CD4-positive, alpha-beta T cell (primary cell): ENCODE measurements around the gene XIAP. TPM values are rescaled to one million over a fixed set of nuclear protein-coding genes. Genes with fewer than 3 reads are reported as not detected.

Source experiments
- ATAC-seq: fragments of 200-7000 bp; cut with Tn5 transposase; one replicate; pipeline ENCODE4 v1.10.0; 2022; ENCODE audit warnings: mild to moderate bottlenecking; ENCODE audit not compliant: poor library complexity
- CTCF ChIA-PET: fragments of 350-600 bp; sonication (Branson Sonifier 250); formaldehyde crosslinking; loops from one replicate; lab custom pipeline; 2021; ENCODE audit warnings: antibody characterized with exemption, inconsistent platforms; lab: Charles Lee
- POLR2A ChIA-PET: fragments of 350-600 bp; sonication (Branson Sonifier 250); formaldehyde crosslinking; loops from one replicate; lab custom pipeline; 2021; ENCODE audit warnings: antibody characterized with exemption, inconsistent platforms; lab: Charles Lee
- DNase-seq, 14 experiments: peaks; one replicate each; pipeline ENCODE4 v3.0.0-alpha.2; 2013 to 2020; ENCODE audit warnings: mixed read lengths in 2 of 14
- H3K27ac ChIP-seq, 2 donors: one replicate each; pipeline versions ENCODE4 v1.5.1 to v1.7.0; 2013; ENCODE audit warnings: low read length in 2 of 2, low read depth in 1 of 2, mild to moderate bottlenecking in 1 of 2
- H3K27me3 ChIP-seq, 2 experiments: 1 replicate in 1 of 2; 2 replicates in 1 of 2; pipeline versions ENCODE4 v1.6.1 to v1.7.0; 2013; ENCODE audit warnings: low read length in 2 of 2, control low read depth in 1 of 2, mild to moderate bottlenecking in 1 of 2, moderate library complexity in 1 of 2; ENCODE audit not compliant: insufficient read depth in 2 of 2, control insufficient read depth in 1 of 2
- H3K36me3 ChIP-seq: one replicate; pipeline ENCODE4 v1.6.1; 2013; ENCODE audit warnings: low read length, control low read depth; ENCODE audit not compliant: insufficient read depth
- H3K4me1 ChIP-seq: one replicate; pipeline ENCODE4 v1.6.1; 2013; ENCODE audit warnings: low read length, control low read depth; ENCODE audit not compliant: insufficient read depth
- H3K4me3 ChIP-seq: one replicate; pipeline ENCODE4 v1.5.1; 2013; ENCODE audit warnings: mild to moderate bottlenecking, low read length, moderate library complexity
- H3K9me3 ChIP-seq, 2 experiments: 1 replicate in 1 of 2; 2 replicates in 1 of 2; pipeline versions ENCODE4 v1.6.1 to v1.7.0; 2013; ENCODE audit warnings: low read length in 2 of 2, mild to moderate bottlenecking in 2 of 2, control low read depth in 1 of 2, moderate library complexity in 1 of 2; ENCODE audit not compliant: control insufficient read depth in 1 of 2, insufficient read depth in 1 of 2
- H3K27ac Mint-ChIP-seq: one replicate; pipeline ENCODE4 v1.8.0; 2020; ENCODE audit warnings: mixed read lengths
- H3K27me3 Mint-ChIP-seq: one replicate; pipeline ENCODE4 v1.8.0; 2021; ENCODE audit warnings: mixed read lengths
- H3K36me3 Mint-ChIP-seq: one replicate; pipeline ENCODE4 v1.8.0; 2021; ENCODE audit warnings: low read depth, mixed read lengths
- H3K4me1 Mint-ChIP-seq: one replicate; pipeline ENCODE4 v1.8.0; 2021; ENCODE audit warnings: low read depth, mixed read lengths
- H3K4me3 Mint-ChIP-seq: one replicate; pipeline ENCODE4 v1.8.0; 2020; ENCODE audit warnings: mild to moderate bottlenecking, mixed read lengths
- H3K9me3 Mint-ChIP-seq: one replicate; pipeline ENCODE4 v1.8.0; 2020; ENCODE audit warnings: mixed read lengths
- CTCF ChIP-seq: fragments of 200-600 bp; IDR thresholded peaks from one replicate; pipeline ENCODE4 v1.8.0; 2022; ENCODE audit warnings: antibody characterized with exemption, mild to moderate bottlenecking
- intact Hi-C, 2 experiments: fragments of 100-400 bp; cut with DNase I in 1 of 2; cut with micrococcal nuclease in 1 of 2; formaldehyde crosslinking; loops; one replicate each; pipeline versions ENCODE4 v1.15.1 to v1.9.0; 2023 to 2025; cut with DNase I, micrococcal nuclease
- total RNA-seq, 174 experiments: library from RNA in 2 of 174; stranded (reverse) in 2 of 174; gene quantifications; one replicate each; pipeline ENCODE4 v1.2.3 and lab custom pipeline; 2021 to 2026

The XIAP gene
- total RNA-seq, 2 experiments from 2014 or later = 20.9 to 26.0 TPM

- Mint-ChIP-seq H3K9me3 (no peaks in the 10 kb centered on the region), H3K4me3 (peak within 1 kb of the TSS; percentile 98), H3K27ac (peak within 1 kb of the TSS; percentile 93), H3K27me3 (peaks cover 7% of the 10 kb centered on the region), H3K36me3 (peaks cover 42% of the 10 kb centered on the region), H3K4me1 (peaks cover 23% of the 10 kb centered on the region)
- Histone ChIP-seq H3K9me3 (no peaks in the 10 kb centered on the region), H3K4me3 (peak within 1 kb of the TSS; percentile 97), H3K4me1 (peaks cover 7% of the 10 kb centered on the region), H3K36me3 (no peaks in the 10 kb centered on the region), H3K27ac (peak within 1 kb of the TSS; percentile 98 to 99), H3K27me3 (no peaks in the 10 kb centered on the region)
- ChIA-PET CTCF (interaction anchor here (0.8 to 0.9 kb wide), 3 partner anchors 15 to 128 kb away, joined by 5 to 12 read pairs (median 5); no protein-coding TSS in a partner anchor), POLR2A (interaction anchor here (0.6 to 2.0 kb wide), 5 partner anchors 29 to 760 kb away, joined by 3 to 9 read pairs (median 4); no protein-coding TSS in a partner anchor)
- ATAC-seq (peak; percentile 12), DNase-seq (peak; percentile 17 to 74 (median 40))
- intact Hi-C loops = loop anchor here (2.0 to 10.0 kb wide), 7 partner anchors 15 to 383 kb away; partner anchors contain the start of genes SH2D1A (in 1 of the 2), THOC2 (in 1 of the 2) and XIAP (in 1 of the 2)
- no peak for TF ChIP-seq CTCF
These were observed 101.6 kb downstream of the XIAP start, which contains the start of gene STAG2 for GRCh38 chrX:123961268-123962005. Gene STAG2, plus strand, starts transcription at chrX:123961706. Its CDS starts 60,922 bp downstream, at chrX:124022628.

- POLR2A ChIA-PET = interaction anchor here (0.7 to 2.0 kb wide), 10 partner anchors 11 to 760 kb away, joined by 3 to 9 read pairs (median 4); partner anchors contain the start of genes SH2D1A and XIAP
- H3K36me3 Mint-ChIP-seq = peaks cover 46% of the 10 kb centered on the region
- peak overlapping the region; percentile 97 for H3K4me3 ChIP-seq
- TF ChIP-seq CTCF = no peak
- DNase-seq (peak in 6 of 14 experiments; percentile 2 to 52 (median 26)), ATAC-seq (no peak)
- H3K4me1 Mint-ChIP-seq = peaks cover 27% of the 10 kb centered on the region
- H3K4me3 Mint-ChIP-seq = peak overlapping the region; percentile 98
- no peaks in the 10 kb centered on the region for H3K9me3 Mint-ChIP-seq
- H3K27ac Mint-ChIP-seq = peak overlapping the region; percentile 93
- CTCF ChIA-PET = no interaction called here
- H3K27ac ChIP-seq = peak overlapping the region; percentile 98 to 99
- peaks cover 7% of the 10 kb centered on the region for H3K27me3 Mint-ChIP-seq
- intact Hi-C loops = loop anchor here (2.0 to 10.0 kb wide), 6 partner anchors 15 to 383 kb away; partner anchors contain the start of genes SH2D1A (in 1 of the 2) and THOC2 (in 1 of the 2)
- H3K36me3 ChIP-seq = no peaks in the 10 kb centered on the region
- H3K27me3 ChIP-seq = no peaks in the 10 kb centered on the region
- peaks cover 10% of the 10 kb centered on the region for H3K4me1 ChIP-seq
- no peaks in the 10 kb centered on the region for H3K9me3 ChIP-seq
These were observed 102.2 kb downstream of the XIAP start for GRCh38 chrX:123962006-123962467.

GRCh38 chrX:123962794-123963373 is 103.0 kb downstream of the XIAP start:
- POLR2A ChIA-PET = interaction anchor here (0.6 to 2.0 kb wide), 15 partner anchors 9 to 383 kb away, joined by 3 to 9 read pairs (median 5); partner anchors contain the start of genes SH2D1A, THOC2 and XIAP
- Histone ChIP-seq H3K27me3 (no peaks in the 10 kb centered on the region), H3K4me1 (peaks cover 16% of the 10 kb centered on the region), H3K36me3 (no peaks in the 10 kb centered on the region), H3K4me3 (peak overlapping the region; percentile 97), H3K27ac (peak overlapping the region; percentile 98 to 99), H3K9me3 (no peaks in the 10 kb centered on the region)
- ATAC-seq (peak; percentile 69), DNase-seq (peak; percentile 66 to 94 (median 78))
- TF ChIP-seq CTCF = no peak
- H3K27me3 Mint-ChIP-seq = peaks cover 7% of the 10 kb centered on the region
- no peaks in the 10 kb centered on the region for H3K9me3 Mint-ChIP-seq
- peak overlapping the region; percentile 93 for H3K27ac Mint-ChIP-seq
- peaks cover 46% of the 10 kb centered on the region for H3K36me3 Mint-ChIP-seq
- intact Hi-C loops = loop anchor here (2.0 to 10.0 kb wide), 6 partner anchors 14 to 382 kb away; partner anchors contain the start of genes SH2D1A (in 1 of the 2) and THOC2 (in 1 of the 2)
- peaks cover 34% of the 10 kb centered on the region for H3K4me1 Mint-ChIP-seq
- CTCF ChIA-PET = interaction anchor here (0.6 to 0.8 kb wide), 2 partner anchors 52 to 59 kb away, joined by 3 read pairs; no protein-coding TSS in a partner anchor
- H3K4me3 Mint-ChIP-seq = peak overlapping the region; percentile 98
